ENCODE data around the gene MAP7D3.

DNA sequence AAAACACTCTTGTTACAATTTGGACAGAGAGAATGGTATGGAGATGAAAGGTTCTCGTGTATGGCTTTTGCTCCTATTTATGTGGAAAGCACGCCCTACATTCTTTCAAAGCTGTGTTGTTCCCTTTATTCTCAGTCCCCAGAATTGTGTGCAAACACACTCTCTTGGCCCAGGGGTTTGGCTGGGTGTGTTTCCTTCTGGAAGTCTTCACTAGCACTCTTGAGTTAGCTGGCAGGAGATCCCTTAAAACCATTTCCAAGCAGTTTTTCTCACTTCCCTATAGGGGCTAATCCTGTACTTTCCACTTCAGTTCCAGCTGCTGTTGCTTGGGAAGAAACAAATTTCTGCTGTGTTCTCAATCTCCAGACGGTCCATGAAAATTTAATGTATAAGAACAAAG, 68.8 kb downstream of the MAP7D3 start:
- TF ChIP-seq HDGF (IDR thresholded peaks at IDR 0.05; ENCODE audit: borderline replicate concordance) (no peak), NFRKB (IDR thresholded peaks at IDR 0.05) (no peak), SP1 (IDR thresholded peaks at IDR 0.05) (no peak), PKNOX1 (IDR thresholded peaks at IDR 0.05) (no peak), CTBP1 (IDR thresholded peaks at IDR 0.05; ENCODE audit: borderline replicate concordance) (no peak), BHLHE40 (IDR thresholded peaks at IDR 0.05; ENCODE audit: borderline replicate concordance) (no peak), FOXM1 (IDR thresholded peaks at IDR 0.05; ENCODE audit: borderline replicate concordance) (no peak)

All from HEK293T (cell line).